IMR-90 (cell line): ENCODE measurements around the gene TAS2R40. TPM values are rescaled to one million over a fixed set of nuclear protein-coding genes. Genes with fewer than 3 reads are reported as not detected.

Experiments
- ATAC-seq: fragments of 200-7000 bp; cut with Tn5 transposase; 2 replicates; pipeline ENCODE4 v1.9.1; 2020; ENCODE audit warnings: low read depth, mild to moderate bottlenecking, moderate library complexity
- BruUV-seq: library from RNA; stranded (reverse); fragments of 400-500 nt; replicated peaks from 2 replicates; lab custom pipeline; 2021; lab: Mats Ljungman, UMichigan
- CTCF ChIA-PET: fragments of 300-600 bp; formaldehyde crosslinking; extraction: SDS; loops from one replicate; lab custom pipeline; 2021; ENCODE audit warnings: antibody characterized with exemption; lab: Yijun Ruan, JAX
- POLR2A ChIA-PET: fragments of 300-600 bp; sonication (Branson Sonifier 250); formaldehyde crosslinking; loops from one replicate; lab custom pipeline; 2022; ENCODE audit warnings: antibody characterized with exemption; ENCODE audit not compliant: unreplicated experiment; lab: Charles Lee
- DNase-seq: peaks from one replicate; pipeline ENCODE4 v3.0.0; 2013
- H2AFZ ChIP-seq: replicated peaks from 2 replicates; pipeline ENCODE3; 2013; ENCODE audit warnings: low read length, mild to moderate bottlenecking; ENCODE audit not compliant: poor library complexity
- H2AK5ac ChIP-seq: 2 replicates; pipeline ENCODE4 v1.6.1; 2013; ENCODE audit warnings: low read depth, low read length, inconsistent platforms
- H2AK9ac ChIP-seq: replicated peaks from 2 replicates; pipeline ENCODE3; 2013; ENCODE audit warnings: mild to moderate bottlenecking, low read depth, low read length, moderate library complexity; ENCODE audit not compliant: poor library complexity
- H2BK120ac ChIP-seq: 2 replicates; pipeline ENCODE4 v1.6.1; 2013; ENCODE audit warnings: low read depth, low read length, inconsistent platforms
- H2BK15ac ChIP-seq: 3 replicates; pipeline ENCODE4 v1.6.1; 2013; ENCODE audit warnings: low read depth, low read length, inconsistent platforms
- H2BK20ac ChIP-seq: 2 replicates; pipeline ENCODE4 v1.6.1; 2013; ENCODE audit warnings: low read depth, mild to moderate bottlenecking, inconsistent platforms, low read length, moderate library complexity
- H2BK5ac ChIP-seq: 2 replicates; pipeline ENCODE4 v1.6.1; 2013; ENCODE audit warnings: mild to moderate bottlenecking, low read depth, low read length, inconsistent platforms; ENCODE audit not compliant: poor library complexity, severe bottlenecking
- H3K14ac ChIP-seq: replicated peaks from 2 replicates; pipeline ENCODE4 v1.6.1; 2013; ENCODE audit warnings: low read depth, low read length, inconsistent platforms
- H3K18ac ChIP-seq: 2 replicates; pipeline ENCODE4 v1.6.1; 2013; ENCODE audit warnings: low read depth, low read length, control low read depth
- H3K23ac ChIP-seq: 2 replicates; pipeline ENCODE4 v1.6.1; 2013; ENCODE audit warnings: low read depth, low read length, inconsistent platforms
- H3K27ac ChIP-seq: 2 replicates; pipeline ENCODE4 v1.5.1; 2013; ENCODE audit warnings: mild to moderate bottlenecking, control low read depth, low read length; ENCODE audit not compliant: insufficient read depth
- H3K27me3 ChIP-seq: 2 replicates; pipeline ENCODE4 v1.6.1; 2013; ENCODE audit warnings: low read length; ENCODE audit not compliant: control insufficient read depth, insufficient read depth
- H3K36me3 ChIP-seq: 2 replicates; pipeline ENCODE4 v1.6.1; 2013; ENCODE audit warnings: low read length, mixed read lengths; ENCODE audit not compliant: control insufficient read depth, insufficient read depth
- H3K4ac ChIP-seq: 2 replicates; pipeline ENCODE4 v1.6.1; 2013; ENCODE audit warnings: low read depth, low read length, inconsistent platforms
- H3K4me1 ChIP-seq: 2 replicates; pipeline ENCODE4 v1.6.1; 2013; ENCODE audit warnings: low read length, mixed read lengths; ENCODE audit not compliant: control insufficient read depth, insufficient read depth
- H3K4me2 ChIP-seq: 2 replicates; pipeline ENCODE4 v1.6.1; 2013; ENCODE audit warnings: low read depth, mild to moderate bottlenecking, control low read depth, low read length, moderate library complexity
- H3K4me3 ChIP-seq: 2 replicates; pipeline ENCODE4 v1.5.1; 2013; ENCODE audit warnings: low read depth, mild to moderate bottlenecking, control low read depth, low read length, moderate library complexity; ENCODE audit not compliant: insufficient read depth
- H3K56ac ChIP-seq: 2 replicates; pipeline ENCODE4 v1.6.1; 2013; ENCODE audit warnings: low read length, inconsistent platforms; ENCODE audit not compliant: insufficient read depth; ENCODE audit errors: extremely low read depth
- H3K79me1 ChIP-seq, 2 experiments: 2 replicates each; pipeline ENCODE4 v1.6.1; 2013; ENCODE audit warnings: low read length in 2 of 2, inconsistent platforms in 1 of 2, low read depth in 1 of 2
- H3K9ac ChIP-seq: 2 replicates; pipeline ENCODE4 v1.6.1; 2013; ENCODE audit warnings: low read depth, low read length, control low read depth
- H3K9me1 ChIP-seq: 2 replicates; pipeline ENCODE4 v1.6.1; 2013; ENCODE audit warnings: low read length, inconsistent platforms; ENCODE audit not compliant: insufficient read depth
- H3K9me3 ChIP-seq: 2 replicates; pipeline ENCODE4 v1.6.1; 2013; ENCODE audit warnings: low read length; ENCODE audit not compliant: control insufficient read depth, insufficient read depth
- H4K20me1 ChIP-seq: 2 replicates; pipeline ENCODE4 v1.6.1; 2013; ENCODE audit warnings: low read length, inconsistent platforms; ENCODE audit not compliant: insufficient read depth
- H4K5ac ChIP-seq: 2 replicates; pipeline ENCODE4 v1.6.1; 2013; ENCODE audit warnings: mild to moderate bottlenecking, low read depth, low read length, control low read depth
- H4K8ac ChIP-seq, 2 experiments: 2 replicates each; pipeline ENCODE4 v1.6.1; 2013; ENCODE audit warnings: low read depth in 2 of 2, low read length in 2 of 2, control low read depth in 1 of 2, inconsistent platforms in 1 of 2
- H4K91ac ChIP-seq: 2 replicates; pipeline ENCODE4 v1.6.1; 2013; ENCODE audit warnings: low read depth, low read length, inconsistent platforms; ENCODE audit not compliant: insufficient read depth
- BHLHE40 ChIP-seq: fragments of 150-350 bp; IDR thresholded peaks from 2 replicates; pipeline ENCODE4 v1.6.1; 2016; ENCODE audit warnings: mild to moderate bottlenecking, low read depth, low read length
- RFX5 ChIP-seq: IDR thresholded peaks from 2 replicates; pipeline ENCODE4 v1.8.0; 2012; ENCODE audit warnings: low read depth, mild to moderate bottlenecking, low read length, moderate library complexity
- WGBS, 2 experiments: methylation state at CpG; one replicate each; pipeline versions ENCODE4 v1.1.5 to v1.1.7; 2013; ENCODE audit warnings: missing lambda C conversion rate in 2 of 2; ENCODE audit not compliant: insufficient read length in 1 of 2; ENCODE audit errors: extremely low coverage in 2 of 2; 5-methylcytosine and 5-hydroxymethylcytosine counted together
- dilution Hi-C: fragments of 300-500 bp; cut with HindIII; formaldehyde crosslinking; loops from one replicate; pipeline ENCODE4 v1.14.3; 2018; ENCODE audit warnings: low sequenced_read_pairs; ENCODE audit not compliant: unreplicated experiment
- in situ Hi-C: fragments of 300-500 bp; cut with MboI; formaldehyde crosslinking; loops from 3 replicates; pipeline ENCODE4 v1.14.3; 2019; ENCODE audit warnings: low sequenced_read_pairs, inconsistent platforms, mixed read lengths
- intact Hi-C: fragments of 100-400 bp; cut with micrococcal nuclease; formaldehyde crosslinking; loops from 2 replicates; pipeline ENCODE4 v1.10.0; 2022
- polyA plus RNA-seq, 3 experiments: library from polyadenylated mRNA; depleted of rRNA; stranded (reverse); fragments of >200 nt; gene quantifications; 2 replicates each; pipeline ENCODE4 v1.2.3, GENCODE V29; 2012; ENCODE audit warnings: low replicate concordance in 1 of 3
- total RNA-seq: library from RNA; depleted of rRNA; stranded (reverse); fragments of >200 nt; gene quantifications from 2 replicates; pipeline ENCODE4 v1.2.3, GENCODE V29; 2012

TAS2R40 gene
- total and polyA plus RNA-seq, 2 of the 4 experiments (the other 2 are of a cell fraction), result not detected

DNA sequence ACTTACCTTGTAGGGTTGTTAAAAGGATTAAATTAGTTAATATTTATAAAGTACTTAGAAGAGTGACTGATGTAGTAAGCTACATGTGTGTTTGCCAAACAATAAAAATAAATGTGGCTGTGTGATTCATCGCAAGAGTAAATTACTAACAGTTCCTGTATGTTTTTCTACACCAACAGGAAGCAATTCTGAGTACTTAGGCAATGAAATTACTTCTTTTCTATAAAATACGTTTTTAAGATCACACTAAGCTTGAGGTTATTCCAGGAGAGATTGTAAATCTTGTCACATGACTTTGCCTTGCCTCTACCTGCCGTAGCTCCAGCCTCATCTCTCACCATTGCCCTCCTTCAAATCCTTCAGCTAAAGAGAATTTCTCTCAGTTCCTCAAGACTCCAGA is 23.3 kb downstream of the TAS2R40 start:
- BruUV-seq, result no TSS peak
- H3K9ac ChIP-seq, result no peak overlapping the region
- intact Hi-C loops, result no loop called here

More for the DNA sequence above, 23.3 kb downstream of the TAS2R40 start:
- no peak overlapping the region for H2BK15ac ChIP-seq
- ATAC-seq, result no peak
- H3K56ac ChIP-seq, result no peak overlapping the region
- TF ChIP-seq BHLHE40, result no peak
- TF ChIP-seq RFX5, result no peak
- H3K36me3 ChIP-seq, result no peaks in the 10 kb centered on the region
- ChIA-PET CTCF (no interaction called here), POLR2A (no interaction called here)
- no peak overlapping the region for H3K27ac ChIP-seq
- H3K9me3 ChIP-seq, result no peaks in the 10 kb centered on the region
- H2AFZ ChIP-seq, result no peak overlapping the region
- no peak overlapping the region for H2BK5ac ChIP-seq
- no peak overlapping the region for H3K23ac ChIP-seq
- no peak overlapping the region for H3K18ac ChIP-seq
- H4K20me1 ChIP-seq, result no peaks in the 10 kb centered on the region
- in situ Hi-C loops (no loop called here), dilution Hi-C loops (no loop called here)
- no peaks in the 10 kb centered on the region for H3K9me1 ChIP-seq
- no peak overlapping the region for H2AK5ac ChIP-seq
- no peak overlapping the region for H3K4ac ChIP-seq
- peaks cover 13% of the 10 kb centered on the region for H3K27me3 ChIP-seq
- H2BK20ac ChIP-seq, result no peak overlapping the region
- no peak overlapping the region for H4K91ac ChIP-seq
- no peak overlapping the region for H3K4me2 ChIP-seq
- H3K4me3 ChIP-seq, result no peak overlapping the region
- no peak overlapping the region for H2AK9ac ChIP-seq
- no peaks in the 10 kb centered on the region for H3K79me1 ChIP-seq
- H4K8ac ChIP-seq, result no peak overlapping the region
- 0 out of 2 replicates have a peak, but pooled peaks cover 2% of the 10 kb centered on the region for H3K4me1 ChIP-seq
- DNase-seq, result peak; percentile 39
- H2BK120ac ChIP-seq, result no peak overlapping the region
- no peak overlapping the region for H4K5ac ChIP-seq
- no CpG with 5 or more reads among the region's 3 CpGs for WGBS, 2 experiments
- no peak overlapping the region for H3K14ac ChIP-seq
